CD8-positive, alpha-beta memory T cell (primary cell): ENCODE measurements around the gene NR0B2. TPM values are rescaled to one million over a fixed set of nuclear protein-coding genes. Genes with fewer than 3 reads are reported as not detected.

Experiments used
- CTCF ChIA-PET: fragments of 350-600 bp; sonication (Branson Sonifier 250); formaldehyde crosslinking; loops from one replicate; lab custom pipeline; 2021; ENCODE audit warnings: antibody characterized with exemption; lab: Charles Lee
- POLR2A ChIA-PET: fragments of 350-600 bp; sonication (Branson Sonifier 250); formaldehyde crosslinking; loops from one replicate; lab custom pipeline; 2021; ENCODE audit warnings: antibody characterized with exemption; lab: Charles Lee
- DNase-seq, 5 donors: peaks; one replicate each; pipeline versions ENCODE4 v3.0.0 to v3.0.0-alpha.2; 2020 to 2022; ENCODE audit warnings: mixed read lengths in 1 of 5
- H3K27ac ChIP-seq: one replicate; pipeline ENCODE4 v1.7.0; 2013; ENCODE audit warnings: low read depth, mild to moderate bottlenecking, low read length, moderate library complexity
- H3K27me3 ChIP-seq: 2 replicates; pipeline ENCODE4 v1.7.0; 2013; ENCODE audit warnings: low read length, mild to moderate bottlenecking; ENCODE audit not compliant: insufficient read depth, poor library complexity, severe bottlenecking
- H3K36me3 ChIP-seq: 2 replicates; pipeline ENCODE4 v1.7.0; 2013; ENCODE audit warnings: mild to moderate bottlenecking, low read length, moderate library complexity; ENCODE audit not compliant: insufficient read depth
- H3K4me1 ChIP-seq: 2 replicates; pipeline ENCODE4 v1.7.0; 2013; ENCODE audit warnings: mild to moderate bottlenecking, low read length, moderate library complexity; ENCODE audit not compliant: insufficient read depth
- H3K4me3 ChIP-seq: 2 replicates; pipeline ENCODE4 v1.7.0; 2013; ENCODE audit warnings: mild to moderate bottlenecking, low read length
- H3K9me3 ChIP-seq: 2 replicates; pipeline ENCODE4 v1.7.0; 2013; ENCODE audit warnings: mild to moderate bottlenecking, low read length
- H3K27ac Mint-ChIP-seq, 8 donors: one replicate each; pipeline ENCODE4 v1.8.0; 2020 to 2021; ENCODE audit warnings: mixed read lengths in 8 of 8, mild to moderate bottlenecking in 6 of 8, inconsistent platforms in 3 of 8, moderate library complexity in 3 of 8
- H3K27me3 Mint-ChIP-seq, 2 donors: one replicate each; pipeline ENCODE4 v1.8.0; 2020 to 2021; ENCODE audit warnings: mixed read lengths in 2 of 2, mild to moderate bottlenecking in 1 of 2, moderate library complexity in 1 of 2
- H3K36me3 Mint-ChIP-seq, 3 donors: one replicate each; pipeline ENCODE4 v1.8.0; 2020 to 2021; ENCODE audit warnings: mixed read lengths in 3 of 3, inconsistent platforms in 1 of 3, mild to moderate bottlenecking in 1 of 3
- H3K4me1 Mint-ChIP-seq, 3 donors: one replicate each; pipeline ENCODE4 v1.8.0; 2020 to 2021; ENCODE audit warnings: mixed read lengths in 3 of 3, inconsistent platforms in 1 of 3, mild to moderate bottlenecking in 1 of 3
- H3K4me3 Mint-ChIP-seq, 7 donors: one replicate each; pipeline ENCODE4 v1.8.0; 2020 to 2021; ENCODE audit warnings: mixed read lengths in 7 of 7, mild to moderate bottlenecking in 6 of 7, moderate library complexity in 4 of 7, inconsistent platforms in 2 of 7
- H3K9me3 Mint-ChIP-seq, 5 donors: one replicate each; pipeline ENCODE4 v1.8.0; 2020 to 2022; ENCODE audit warnings: mixed read lengths in 5 of 5, mild to moderate bottlenecking in 3 of 5, moderate library complexity in 2 of 5, inconsistent platforms in 1 of 5
- polyA plus RNA-seq: library from polyadenylated mRNA; unstranded; fragments of 300-500 nt; fragmentation: Illumina TruSeq; gene quantifications from one replicate; pipeline ENCODE4 v1.2.3, GENCODE V29; 2021
- total RNA-seq, 2 experiments: library from RNA; stranded (reverse); gene quantifications; one replicate each; pipeline ENCODE4 v1.2.3, GENCODE V29; 2021

The NR0B2 gene
- total and polyA plus RNA-seq, 3 experiments from 2014 or later = not detected

- Mint-ChIP-seq H3K4me1 (no peaks in the 10 kb centered on the region), H3K36me3 (peaks cover 9 to 73% (median 15%) of the 10 kb centered on the region in 3 donors), H3K9me3 (no peaks in the 10 kb centered on the region), H3K27ac (no peak overlapping the region), H3K4me3 (no peak overlapping the region), H3K27me3 (no peaks in the 10 kb centered on the region)
- H3K9me3 ChIP-seq = no peaks in the 10 kb centered on the region
- ChIA-PET CTCF (no interaction called here), POLR2A (no interaction called here)
- H3K36me3 ChIP-seq = peaks cover 28% of the 10 kb centered on the region
- H3K4me3 ChIP-seq = no peak overlapping the region
- DNase-seq = no peak
- no peak overlapping the region for H3K27ac ChIP-seq
- no peaks in the 10 kb centered on the region for H3K27me3 ChIP-seq
- no peaks in the 10 kb centered on the region for H3K4me1 ChIP-seq
Measured at GRCh38 chr1:26945728-26946127, 32.0 kb upstream of the NR0B2 start.

GRCh38 chr1:26945138-26945537, 31.4 kb upstream of the NR0B2 start:
- H3K36me3 Mint-ChIP-seq = peaks cover 9 to 70% (median 15%) of the 10 kb centered on the region in 3 donors
- CTCF ChIA-PET = no interaction called here
- Histone ChIP-seq H3K27ac (no peak overlapping the region), H3K27me3 (no peaks in the 10 kb centered on the region), H3K4me1 (no peaks in the 10 kb centered on the region), H3K36me3 (peaks cover 28% of the 10 kb centered on the region), H3K9me3 (no peaks in the 10 kb centered on the region), H3K4me3 (no peak overlapping the region)
- no peaks in the 10 kb centered on the region for H3K4me1 Mint-ChIP-seq
- no peak for DNase-seq
- H3K27ac Mint-ChIP-seq = peak overlapping the region in 1 of 8 donors; percentile 76
- no peaks in the 10 kb centered on the region for H3K27me3 Mint-ChIP-seq
- POLR2A ChIA-PET = no interaction called here
- no peaks in the 10 kb centered on the region for H3K9me3 Mint-ChIP-seq
- no peak overlapping the region for H3K4me3 Mint-ChIP-seq

- H3K4me1 Mint-ChIP-seq = no peaks in the 10 kb centered on the region
- peaks cover 27% of the 10 kb centered on the region for H3K36me3 ChIP-seq
- POLR2A ChIA-PET = no interaction called here
Measured at GRCh38 chr1:26942656-26943055, 28.9 kb upstream of the NR0B2 start.

DNA sequence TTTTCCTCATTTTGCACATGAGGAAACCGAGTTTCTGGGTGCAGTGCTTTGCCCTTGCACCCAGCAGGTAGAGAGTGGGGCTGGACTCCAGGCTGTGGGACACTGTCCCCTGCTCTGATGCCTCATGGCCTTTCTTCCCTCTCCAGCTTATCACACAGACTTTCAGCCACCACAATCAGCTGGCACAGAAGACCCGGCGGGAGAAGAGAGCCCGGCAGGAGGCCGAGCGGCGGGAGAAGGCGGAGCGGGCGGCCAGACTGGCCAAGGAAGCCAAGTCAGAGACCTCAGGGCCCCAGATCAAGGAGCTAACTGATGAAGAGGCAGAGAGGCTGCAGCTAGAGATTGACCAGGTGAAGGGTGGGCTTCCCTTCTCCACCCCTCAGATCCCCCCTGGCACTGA, 27.5 kb upstream of the NR0B2 start:
- Histone ChIP-seq H3K4me3 (no peak overlapping the region), H3K4me1 (no peaks in the 10 kb centered on the region), H3K27ac (no peak overlapping the region), H3K9me3 (no peaks in the 10 kb centered on the region), H3K27me3 (no peaks in the 10 kb centered on the region), H3K36me3 (peaks cover 27% of the 10 kb centered on the region)
- Mint-ChIP-seq H3K27ac (peak overlapping the region in 2 of 8 donors; percentile 29 to 66), H3K36me3 (peaks cover 9 to 70% (median 10%) of the 10 kb centered on the region in 3 donors), H3K4me1 (no peaks in the 10 kb centered on the region), H3K9me3 (no peaks in the 10 kb centered on the region), H3K27me3 (no peaks in the 10 kb centered on the region), H3K4me3 (no peak overlapping the region)
- CTCF ChIA-PET = no interaction called here
- DNase-seq = no peak
- POLR2A ChIA-PET = no interaction called here

More at GRCh38 chr1:26942656-26943055, 28.9 kb upstream of the NR0B2 start:
- CTCF ChIA-PET = interaction anchor here (0.6 kb wide), 1 partner anchor 902 kb away, joined by 4 read pairs; no protein-coding TSS in a partner anchor
- Histone ChIP-seq H3K9me3 (no peaks in the 10 kb centered on the region), H3K27ac (no peak overlapping the region), H3K4me1 (no peaks in the 10 kb centered on the region), H3K27me3 (no peaks in the 10 kb centered on the region), H3K4me3 (no peak overlapping the region)
- H3K9me3 Mint-ChIP-seq = no peaks in the 10 kb centered on the region
- DNase-seq = no peak
- H3K36me3 Mint-ChIP-seq = peaks cover 9 to 69% (median 12%) of the 10 kb centered on the region in 3 donors
- H3K27ac Mint-ChIP-seq = peak overlapping the region in 2 of 8 donors; percentile 47 to 63
- no peak overlapping the region for H3K4me3 Mint-ChIP-seq
- no peaks in the 10 kb centered on the region for H3K27me3 Mint-ChIP-seq

- POLR2A ChIA-PET = no interaction called here
Measured at GRCh38 chr1:26938659-26939025, 24.9 kb upstream of the NR0B2 start.

GRCh38 chr1:26938004-26938658, 24.4 kb upstream of the NR0B2 start:
- Histone ChIP-seq H3K4me3 (no peak overlapping the region), H3K36me3 (peaks cover 25% of the 10 kb centered on the region), H3K4me1 (no peaks in the 10 kb centered on the region), H3K27ac (no peak overlapping the region), H3K9me3 (no peaks in the 10 kb centered on the region), H3K27me3 (no peaks in the 10 kb centered on the region)
- Mint-ChIP-seq H3K36me3 (peaks cover 0 to 60% (median 6%) of the 10 kb centered on the region in 3 donors), H3K27ac (peak overlapping the region in 2 of 8 donors; percentile 65 to 67), H3K9me3 (no peaks in the 10 kb centered on the region), H3K27me3 (no peaks in the 10 kb centered on the region), H3K4me1 (peaks cover 0 to 4% (median under 1%) of the 10 kb centered on the region in 3 donors), H3K4me3 (no peak overlapping the region)
- no peak for DNase-seq
- ChIA-PET CTCF (no interaction called here), POLR2A (no interaction called here)

More at GRCh38 chr1:26938659-26939025, 24.9 kb upstream of the NR0B2 start:
- peaks cover 0 to 62% (median 5%) of the 10 kb centered on the region in 3 donors for H3K36me3 Mint-ChIP-seq
- no peaks in the 10 kb centered on the region for H3K9me3 ChIP-seq
- peak overlapping the region in 2 of 8 donors; percentile 23 to 70 for H3K27ac Mint-ChIP-seq
- H3K9me3 Mint-ChIP-seq = no peaks in the 10 kb centered on the region
- H3K27ac ChIP-seq = no peak overlapping the region
- CTCF ChIA-PET = no interaction called here
- no peaks in the 10 kb centered on the region for H3K27me3 ChIP-seq
- peaks cover 30% of the 10 kb centered on the region for H3K36me3 ChIP-seq
- no peaks in the 10 kb centered on the region for H3K27me3 Mint-ChIP-seq
- H3K4me3 Mint-ChIP-seq = no peak overlapping the region
- no peak for DNase-seq
- H3K4me1 Mint-ChIP-seq = peaks cover 0 to 4% (median 0%) of the 10 kb centered on the region in 3 donors
- H3K4me1 ChIP-seq = no peaks in the 10 kb centered on the region
- H3K4me3 ChIP-seq = no peak overlapping the region

- ChIA-PET POLR2A (no interaction called here), CTCF (no interaction called here)
- Histone ChIP-seq H3K9me3 (no peaks in the 10 kb centered on the region), H3K4me1 (no peaks in the 10 kb centered on the region), H3K36me3 (peaks cover 15% of the 10 kb centered on the region), H3K4me3 (no peak overlapping the region), H3K27ac (no peak overlapping the region), H3K27me3 (no peaks in the 10 kb centered on the region)
- H3K36me3 Mint-ChIP-seq = peaks cover 0 to 60% (median 6%) of the 10 kb centered on the region in 3 donors
- H3K27ac Mint-ChIP-seq = no peak overlapping the region
- no peak for DNase-seq
- no peak overlapping the region for H3K4me3 Mint-ChIP-seq
- peaks cover 4 to 8% (median 5%) of the 10 kb centered on the region in 3 donors for H3K4me1 Mint-ChIP-seq
- no peaks in the 10 kb centered on the region for H3K27me3 Mint-ChIP-seq
- no peaks in the 10 kb centered on the region for H3K9me3 Mint-ChIP-seq
Measured at GRCh38 chr1:26936823-26937222, 23.0 kb upstream of the NR0B2 start.

DNA sequence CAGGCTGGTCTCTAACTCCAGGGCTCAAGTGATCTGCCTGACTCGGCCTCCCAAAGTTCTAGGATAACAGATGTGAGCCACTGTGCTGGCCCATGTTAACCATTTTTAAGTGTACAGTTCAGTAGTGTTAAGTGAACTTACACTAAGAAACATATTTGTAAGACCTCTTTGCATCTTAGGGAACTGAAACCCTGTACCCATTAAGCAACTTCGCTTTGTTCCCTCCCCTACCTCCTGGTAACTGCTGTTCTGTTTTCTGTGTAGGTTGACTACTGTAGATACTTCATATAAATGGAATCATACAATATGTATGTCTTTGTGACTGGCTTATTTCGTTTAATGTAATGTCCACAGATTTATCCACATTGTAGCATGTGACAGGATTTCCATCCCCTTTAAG, 18.8 kb upstream of the NR0B2 start:
- Histone ChIP-seq H3K4me1 (no peaks in the 10 kb centered on the region), H3K27me3 (no peaks in the 10 kb centered on the region), H3K4me3 (no peak overlapping the region), H3K9me3 (no peaks in the 10 kb centered on the region), H3K36me3 (peaks cover 14% of the 10 kb centered on the region), H3K27ac (no peak overlapping the region)
- Mint-ChIP-seq H3K4me3 (no peak overlapping the region), H3K27ac (peak overlapping the region in 2 of 8 donors; percentile 65 to 72), H3K36me3 (peaks cover 0 to 59% (median 10%) of the 10 kb centered on the region in 3 donors), H3K9me3 (no peaks in the 10 kb centered on the region), H3K27me3 (no peaks in the 10 kb centered on the region), H3K4me1 (peaks cover 7 to 10% (median 10%) of the 10 kb centered on the region in 3 donors)
- no peak for DNase-seq
- ChIA-PET POLR2A (no interaction called here), CTCF (no interaction called here)
